Measurements from ENCODE around the gene COX7B2. TPM values are rescaled to one million over a fixed set of nuclear protein-coding genes. Genes with fewer than 3 reads are reported as not detected.

Gene COX7B2
- total RNA-seq, 1 experiment from 2014 or later: not detected

- no peak for DNase-seq (ENCODE audit: low read depth)
Measured at GRCh38 chr4:46890056-46890455, 19.0 kb downstream of the COX7B2 start.

- no peak for DNase-seq (ENCODE audit: low read depth)
Measured at GRCh38 chr4:46889410-46889809, 19.6 kb downstream of the COX7B2 start.

GRCh38 chr4:46886711-46887110 lies 22.3 kb downstream of the COX7B2 start:
- peak; percentile 14 for DNase-seq (ENCODE audit: low read depth)

- DNase-seq (ENCODE audit: low read depth): no peak
Measured at GRCh38 chr4:46878641-46879040, 30.4 kb downstream of the COX7B2 start.

GRCh38 chr4:46874811-46875210 lies 34.2 kb downstream of the COX7B2 start:
- DNase-seq (ENCODE audit: low read depth): no peak

- DNase-seq (ENCODE audit: low read depth): no peak
Measured at GRCh38 chr4:46870411-46870810, 38.6 kb downstream of the COX7B2 start.

- DNase-seq (ENCODE audit: low read depth): no peak
Measured at GRCh38 chr4:46856333-46856732, 52.7 kb downstream of the COX7B2 start.

- DNase-seq (ENCODE audit: low read depth): no peak
Measured at GRCh38 chr4:46852800-46853199, 56.2 kb downstream of the COX7B2 start.

- no peak for DNase-seq (ENCODE audit: low read depth)
Measured at GRCh38 chr4:46850026-46850425, 59.0 kb downstream of the COX7B2 start.

GRCh38 chr4:46844325-46844917 lies 64.6 kb downstream of the COX7B2 start:
- DNase-seq (ENCODE audit: low read depth): peak; percentile 60

- no peak for DNase-seq (ENCODE audit: low read depth)
Measured at GRCh38 chr4:46839128-46839527, 69.9 kb downstream of the COX7B2 start.

GRCh38 chr4:46837639-46838038 lies 71.4 kb downstream of the COX7B2 start:
- DNase-seq (ENCODE audit: low read depth): no peak

- no peak for DNase-seq (ENCODE audit: low read depth)
Measured at GRCh38 chr4:46836584-46836983, 72.5 kb downstream of the COX7B2 start.

GRCh38 chr4:46830971-46831454 lies 78.0 kb downstream of the COX7B2 start:
- no peak for DNase-seq (ENCODE audit: low read depth)

GRCh38 chr4:46820154-46820553 lies 88.9 kb downstream of the COX7B2 start:
- DNase-seq (ENCODE audit: low read depth): no peak

- DNase-seq (ENCODE audit: low read depth): no peak
Measured at GRCh38 chr4:46819095-46819494, 90.0 kb downstream of the COX7B2 start.

- no peak for DNase-seq (ENCODE audit: low read depth)
Measured at GRCh38 chr4:46818604-46819003, 90.4 kb downstream of the COX7B2 start.

GRCh38 chr4:46817806-46818205 lies 91.2 kb downstream of the COX7B2 start:
- DNase-seq (ENCODE audit: low read depth): no peak

- no peak for DNase-seq (ENCODE audit: low read depth)
Measured at GRCh38 chr4:46804781-46805413, 104.1 kb downstream of the COX7B2 start.

- no peak for DNase-seq (ENCODE audit: low read depth)
Measured at GRCh38 chr4:46793036-46793435, 116.0 kb downstream of the COX7B2 start.

- no peak for DNase-seq (ENCODE audit: low read depth)
Measured at GRCh38 chr4:46781434-46782092, 127.5 kb downstream of the COX7B2 start.

- no peak for DNase-seq (ENCODE audit: low read depth)
Measured at GRCh38 chr4:46765465-46765864, 143.6 kb downstream of the COX7B2 start.

GRCh38 chr4:46730075-46730474 lies 179.0 kb downstream of the COX7B2 start:
- DNase-seq (ENCODE audit: low read depth): no peak
